Measurements from ENCODE around the gene HTR1D.

HTR1D gene

GRCh38 chr1:23184212-23184934 is 32.9 kb downstream of the HTR1D start:
- Histone ChIP-seq H3K27me3 (ENCODE audit: insufficient read depth, poor library complexity, severe bottlenecking) (no peaks in the 10 kb centered on the region), H3K27ac (replicated peaks) (no peak overlapping the region), H3K4me3 (replicated peaks; ENCODE audit: insufficient read depth, low read length) (no peak overlapping the region)
- peak in 1 of 2 experiments; percentile 16 for DNase-seq (ENCODE audit: low read depth in 1 of 2, low spot score in 1 of 2)
- peak; percentile 1 for TF ChIP-seq CTCF (IDR thresholded peaks at IDR 0.05; ENCODE audit: insufficient read depth, low read length)
- TF ChIP-seq SPI1 (IDR thresholded peaks at IDR 0.05; ENCODE audit: borderline replicate concordance, low read depth): no peak

DNA sequence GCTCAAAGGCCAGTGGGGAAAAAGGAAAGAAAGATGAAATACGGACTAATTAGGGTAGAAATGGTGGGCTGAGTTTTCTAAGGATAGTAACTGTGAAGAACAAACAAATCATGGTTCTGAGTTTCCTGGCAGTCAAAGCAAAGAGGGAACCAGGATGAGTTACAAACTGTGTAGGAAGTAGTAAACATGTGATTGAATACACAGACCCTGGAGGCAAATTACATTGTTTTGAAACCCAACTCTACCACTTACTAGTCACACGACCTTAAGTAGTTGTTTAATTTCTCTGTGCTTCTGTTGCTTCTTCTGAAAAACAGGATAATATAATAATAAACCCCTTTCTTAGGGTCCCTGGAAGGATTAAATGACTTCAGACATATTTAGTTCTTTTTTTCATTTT is 37.4 kb downstream of the HTR1D start:
- no peak for TF ChIP-seq CTCF (IDR thresholded peaks at IDR 0.05; ENCODE audit: insufficient read depth, low read length)
- TF ChIP-seq, protein P1, sequence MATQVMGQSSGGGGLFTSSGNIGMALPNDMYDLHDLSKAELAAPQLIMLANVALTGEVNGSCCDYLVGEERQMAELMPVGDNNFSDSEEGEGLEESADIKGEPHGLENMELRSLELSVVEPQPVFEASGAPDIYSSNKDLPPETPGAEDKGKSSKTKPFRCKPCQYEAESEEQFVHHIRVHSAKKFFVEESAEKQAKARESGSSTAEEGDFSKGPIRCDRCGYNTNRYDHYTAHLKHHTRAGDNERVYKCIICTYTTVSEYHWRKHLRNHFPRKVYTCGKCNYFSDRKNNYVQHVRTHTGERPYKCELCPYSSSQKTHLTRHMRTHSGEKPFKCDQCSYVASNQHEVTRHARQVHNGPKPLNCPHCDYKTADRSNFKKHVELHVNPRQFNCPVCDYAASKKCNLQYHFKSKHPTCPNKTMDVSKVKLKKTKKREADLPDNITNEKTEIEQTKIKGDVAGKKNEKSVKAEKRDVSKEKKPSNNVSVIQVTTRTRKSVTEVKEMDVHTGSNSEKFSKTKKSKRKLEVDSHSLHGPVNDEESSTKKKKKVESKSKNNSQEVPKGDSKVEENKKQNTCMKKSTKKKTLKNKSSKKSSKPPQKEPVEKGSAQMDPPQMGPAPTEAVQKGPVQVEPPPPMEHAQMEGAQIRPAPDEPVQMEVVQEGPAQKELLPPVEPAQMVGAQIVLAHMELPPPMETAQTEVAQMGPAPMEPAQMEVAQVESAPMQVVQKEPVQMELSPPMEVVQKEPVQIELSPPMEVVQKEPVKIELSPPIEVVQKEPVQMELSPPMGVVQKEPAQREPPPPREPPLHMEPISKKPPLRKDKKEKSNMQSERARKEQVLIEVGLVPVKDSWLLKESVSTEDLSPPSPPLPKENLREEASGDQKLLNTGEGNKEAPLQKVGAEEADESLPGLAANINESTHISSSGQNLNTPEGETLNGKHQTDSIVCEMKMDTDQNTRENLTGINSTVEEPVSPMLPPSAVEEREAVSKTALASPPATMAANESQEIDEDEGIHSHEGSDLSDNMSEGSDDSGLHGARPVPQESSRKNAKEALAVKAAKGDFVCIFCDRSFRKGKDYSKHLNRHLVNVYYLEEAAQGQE (IDR thresholded peaks at IDR 0.05; ENCODE audit: insufficient replicate concordance, low read depth): no peak
- no peak for TF ChIP-seq GABPA (IDR thresholded peaks at IDR 0.05; ENCODE audit: low read depth)
- no peak for TF ChIP-seq SPI1 (IDR thresholded peaks at IDR 0.05; ENCODE audit: borderline replicate concordance, low read depth)
- no peak for TF ChIP-seq POLR2AphosphoS5 (IDR thresholded peaks at IDR 0.05; ENCODE audit: low read depth)
- no peak for DNase-seq (ENCODE audit: low read depth in 1 of 2, low spot score in 1 of 2)
- Histone ChIP-seq H3K4me3 (replicated peaks; ENCODE audit: insufficient read depth, low read length) (no peak overlapping the region), H3K27me3 (ENCODE audit: insufficient read depth, poor library complexity, severe bottlenecking) (peaks cover 2% of the 10 kb centered on the region), H3K27ac (replicated peaks) (no peak overlapping the region)

GRCh38 chr1:23178950-23179349 is 38.4 kb downstream of the HTR1D start:
- peak in 1 of 2 experiments; percentile 12 for DNase-seq (ENCODE audit: low read depth in 1 of 2, low spot score in 1 of 2)
- Histone ChIP-seq H3K27me3 (ENCODE audit: insufficient read depth, poor library complexity, severe bottlenecking) (peaks cover 2% of the 10 kb centered on the region), H3K4me3 (replicated peaks; ENCODE audit: insufficient read depth, low read length) (no peak overlapping the region), H3K27ac (replicated peaks) (no peak overlapping the region)
- TF ChIP-seq CTCF (IDR thresholded peaks at IDR 0.05; ENCODE audit: insufficient read depth, low read length) (no peak), SPI1 (IDR thresholded peaks at IDR 0.05; ENCODE audit: borderline replicate concordance, low read depth) (no peak), POLR2AphosphoS5 (IDR thresholded peaks at IDR 0.05; ENCODE audit: low read depth) (no peak), GABPA (IDR thresholded peaks at IDR 0.05; ENCODE audit: low read depth) (no peak)
- TF ChIP-seq, protein P1 (IDR thresholded peaks at IDR 0.05; ENCODE audit: insufficient replicate concordance, low read depth): no peak

DNA sequence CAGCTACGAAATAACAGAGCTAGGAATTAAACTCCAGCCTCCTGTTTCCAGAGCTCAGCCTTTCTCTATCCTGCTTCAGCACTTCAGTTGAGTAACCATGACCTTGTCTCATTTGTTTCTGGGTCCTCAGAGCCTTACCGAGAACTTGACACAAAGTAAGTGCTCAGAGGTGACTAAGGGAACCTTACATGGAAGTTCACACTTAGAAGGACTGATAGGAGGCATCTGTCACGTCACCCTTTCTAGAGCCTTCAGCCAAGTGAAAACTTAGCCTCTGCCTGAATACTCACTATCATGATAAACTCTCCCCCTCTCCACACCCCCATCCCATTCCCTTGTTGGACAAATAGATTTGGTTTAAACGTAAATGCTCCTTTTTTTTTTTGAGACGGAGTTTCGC is 38.9 kb downstream of the HTR1D start:
- Histone ChIP-seq H3K4me3 (replicated peaks; ENCODE audit: insufficient read depth, low read length) (no peak overlapping the region), H3K27me3 (ENCODE audit: insufficient read depth, poor library complexity, severe bottlenecking) (peaks cover 2% of the 10 kb centered on the region), H3K27ac (replicated peaks) (no peak overlapping the region)
- no peak for DNase-seq (ENCODE audit: low read depth in 1 of 2, low spot score in 1 of 2)
- TF ChIP-seq, protein P1 (IDR thresholded peaks at IDR 0.05; ENCODE audit: insufficient replicate concordance, low read depth): no peak
- TF ChIP-seq POLR2AphosphoS5 (IDR thresholded peaks at IDR 0.05; ENCODE audit: low read depth): no peak
- no peak for TF ChIP-seq SPI1 (IDR thresholded peaks at IDR 0.05; ENCODE audit: borderline replicate concordance, low read depth)
- no peak for TF ChIP-seq GABPA (IDR thresholded peaks at IDR 0.05; ENCODE audit: low read depth)
- no peak for TF ChIP-seq CTCF (IDR thresholded peaks at IDR 0.05; ENCODE audit: insufficient read depth, low read length)
